ENCODE measurements around the gene TIMM13.

DNA sequence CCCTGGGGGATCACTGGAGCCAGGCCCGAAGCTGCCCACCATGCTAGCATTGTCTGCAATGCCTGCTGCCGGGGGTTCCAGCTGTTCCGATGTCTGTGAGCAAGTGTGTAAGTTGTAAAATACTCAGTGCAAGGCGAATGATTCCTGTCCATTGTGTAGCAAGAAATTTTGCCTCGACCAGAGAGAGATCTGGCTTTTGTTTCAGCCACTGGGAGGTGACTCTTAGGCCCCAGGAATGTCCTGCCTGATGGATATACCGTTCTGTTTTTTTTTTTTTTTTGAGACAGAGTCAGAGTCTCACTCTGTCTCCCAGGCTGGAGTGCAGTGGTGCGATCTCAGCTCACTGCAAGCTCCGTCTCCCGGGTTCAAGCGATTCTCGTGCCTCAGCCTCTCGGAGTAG lies 41.2 kb upstream of the TIMM13 start:
- no peak for TF ChIP-seq EZH2 (IDR thresholded peaks at IDR 0.05; ENCODE audit: low read length, unreplicated experiment)
- TF ChIP-seq, protein P1, sequence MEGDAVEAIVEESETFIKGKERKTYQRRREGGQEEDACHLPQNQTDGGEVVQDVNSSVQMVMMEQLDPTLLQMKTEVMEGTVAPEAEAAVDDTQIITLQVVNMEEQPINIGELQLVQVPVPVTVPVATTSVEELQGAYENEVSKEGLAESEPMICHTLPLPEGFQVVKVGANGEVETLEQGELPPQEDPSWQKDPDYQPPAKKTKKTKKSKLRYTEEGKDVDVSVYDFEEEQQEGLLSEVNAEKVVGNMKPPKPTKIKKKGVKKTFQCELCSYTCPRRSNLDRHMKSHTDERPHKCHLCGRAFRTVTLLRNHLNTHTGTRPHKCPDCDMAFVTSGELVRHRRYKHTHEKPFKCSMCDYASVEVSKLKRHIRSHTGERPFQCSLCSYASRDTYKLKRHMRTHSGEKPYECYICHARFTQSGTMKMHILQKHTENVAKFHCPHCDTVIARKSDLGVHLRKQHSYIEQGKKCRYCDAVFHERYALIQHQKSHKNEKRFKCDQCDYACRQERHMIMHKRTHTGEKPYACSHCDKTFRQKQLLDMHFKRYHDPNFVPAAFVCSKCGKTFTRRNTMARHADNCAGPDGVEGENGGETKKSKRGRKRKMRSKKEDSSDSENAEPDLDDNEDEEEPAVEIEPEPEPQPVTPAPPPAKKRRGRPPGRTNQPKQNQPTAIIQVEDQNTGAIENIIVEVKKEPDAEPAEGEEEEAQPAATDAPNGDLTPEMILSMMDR (conservative IDR thresholded peaks at IDR 0.05; ENCODE audit: low read depth, low read length): no peak

Data from PC-3 (cell line).